OCI-LY7 (cell line): ENCODE data around the gene HELQ. TPM values are rescaled to one million over a fixed set of nuclear protein-coding genes. Genes with fewer than 3 reads are reported as not detected.
A peak's percentile ranks its signal among the peaks of the same experiment; 100 is the strongest.

Experiments used
- BruUV-seq: library from RNA; stranded (reverse); fragments of 400-500 nt; replicated peaks from 2 replicates; lab custom pipeline; 2021; lab: Mats Ljungman, UMichigan
- CTCF ChIA-PET: fragments of 300-600 bp; sonication (Branson Sonifier 250); formaldehyde crosslinking; loops from one replicate; lab custom pipeline; 2022; ENCODE audit warnings: antibody characterized with exemption; ENCODE audit not compliant: unreplicated experiment; lab: Charles Lee
- POLR2A ChIA-PET: fragments of 300-600 bp; sonication (Branson Sonifier 250); formaldehyde crosslinking; loops from one replicate; lab custom pipeline; 2022; ENCODE audit warnings: antibody characterized with exemption; lab: Charles Lee
- DNase-seq: peaks from one replicate; pipeline ENCODE4 v3.0.0-alpha.2; 2015; ENCODE audit warnings: low spot score
- H2AFZ ChIP-seq: fragments of 200-600 bp; sonication (generic), shearing (Covaris generic); 2 replicates; pipeline ENCODE4 v1.6.1; 2014; ENCODE audit warnings: mild to moderate bottlenecking, antibody characterized with exemption, low read length, moderate library complexity
- H3K27ac ChIP-seq: fragments of 200-600 bp; sonication (generic); 2 replicates; pipeline ENCODE4 v1.5.1; 2014; ENCODE audit warnings: mixed run types, low read depth, mild to moderate bottlenecking, moderate library complexity, low read length, inconsistent platforms; ENCODE audit not compliant: poor library complexity, severe bottlenecking
- H3K36me3 ChIP-seq: fragments of 200-600 bp; sonication (generic); 2 replicates; pipeline ENCODE4 v1.6.1; 2014; ENCODE audit warnings: mild to moderate bottlenecking, antibody characterized with exemption, low read length, moderate library complexity, mixed read lengths; ENCODE audit not compliant: insufficient read depth
- H3K4me1 ChIP-seq: fragments of 200-600 bp; sonication (generic); 2 replicates; pipeline ENCODE4 v1.5.1; 2014; ENCODE audit warnings: mild to moderate bottlenecking, low read length; ENCODE audit not compliant: insufficient read depth, poor library complexity, severe bottlenecking
- H3K4me2 ChIP-seq: fragments of 200-600 bp; sonication (generic); 2 replicates; pipeline ENCODE4 v1.6.1; 2014; ENCODE audit warnings: mild to moderate bottlenecking, low read length
- H3K4me3 ChIP-seq: fragments of 200-600 bp; sonication (generic); 2 replicates; pipeline ENCODE4 v1.5.1; 2014; ENCODE audit warnings: mild to moderate bottlenecking, low read depth, low read length; ENCODE audit not compliant: poor library complexity, severe bottlenecking
- H3K79me2 ChIP-seq: fragments of 200-600 bp; sonication (generic); 2 replicates; pipeline ENCODE4 v1.6.1; 2016; ENCODE audit warnings: low read depth, mild to moderate bottlenecking, low read length, moderate library complexity, mixed read lengths; ENCODE audit not compliant: insufficient read depth
- H3K9me2 ChIP-seq: fragments of 200-600 bp; sonication (generic); 2 replicates; pipeline ENCODE4 v1.6.1; 2016; ENCODE audit warnings: mild to moderate bottlenecking, low read length, mixed read lengths; ENCODE audit not compliant: insufficient read depth
- H3K9me3 ChIP-seq: fragments of 200-600 bp; sonication (generic); 2 replicates; pipeline ENCODE4 v1.6.1; 2014; ENCODE audit warnings: mild to moderate bottlenecking, mixed run types, low read length, mixed read lengths
- H4K20me1 ChIP-seq: fragments of 200-600 bp; sonication (generic); 2 replicates; pipeline ENCODE4 v1.6.1; 2014; ENCODE audit warnings: mild to moderate bottlenecking, antibody characterized with exemption, low read length, moderate library complexity, mixed read lengths; ENCODE audit not compliant: insufficient read depth
- CTCF ChIP-seq: fragments of 200-600 bp; sonication (generic); conservative IDR thresholded peaks from 2 replicates; pipeline ENCODE4 v1.5.1; 2014; ENCODE audit warnings: mild to moderate bottlenecking, antibody characterized with exemption, low read length, moderate library complexity, mixed read lengths
- EZH2phosphoT487 ChIP-seq: fragments of 200-600 bp; sonication (generic); IDR thresholded peaks from 2 replicates; pipeline ENCODE4 v1.6.1; 2018; ENCODE audit warnings: low read depth, borderline replicate concordance, mild to moderate bottlenecking, mixed run types, antibody characterized with exemption, low read length, moderate library complexity, mixed read lengths
- intact Hi-C: fragments of 100-400 bp; cut with micrococcal nuclease; formaldehyde crosslinking; loops from one replicate; pipeline ENCODE4 v1.10.0; 2022; ENCODE audit not compliant: unreplicated experiment
- total RNA-seq, 2 experiments: library from RNA; depleted of rRNA in 1 of 2; stranded (reverse); fragments of >200 nt in 1 of 2; shearing (Covaris generic) in 1 of 2; gene quantifications; 2 replicates each; pipeline ENCODE4 v1.2.3, GENCODE V29; 2014 to 2022

The HELQ gene
- total RNA-seq, 2 experiments from 2014 or later, result 67.1 to 70.4 TPM

- TF ChIP-seq EZH2phosphoT487, result no peak
- POLR2A ChIA-PET, result interaction anchor here (0.7 to 3.3 kb wide), 4 partner anchors 23 to 190 kb away, joined by 3 to 8 read pairs (median 4); no protein-coding TSS in a partner anchor
Measured at GRCh38 chr4:83364312-83364711, 91.3 kb downstream of the HELQ start.

GRCh38 chr4:83362492-83363329 lies 92.9 kb downstream of the HELQ start:
- TF ChIP-seq EZH2phosphoT487, result no peak
- peak; percentile 88 for TF ChIP-seq CTCF
- H3K9me2 ChIP-seq, result no peaks in the 10 kb centered on the region
- DNase-seq, result peak; percentile 63
- no peaks in the 10 kb centered on the region for H3K79me2 ChIP-seq
- no peaks in the 10 kb centered on the region for H3K36me3 ChIP-seq
- ChIA-PET POLR2A (interaction anchor here (1.5 kb wide), 1 partner anchor 42 kb away, joined by 4 read pairs; no protein-coding TSS in a partner anchor), CTCF (interaction anchor here (0.6 to 1.4 kb wide), 3 partner anchors 24 to 77 kb away, joined by 3 read pairs; no protein-coding TSS in a partner anchor)
- H3K4me1 ChIP-seq, result peaks cover 20% of the 10 kb centered on the region
- BruUV-seq, result no TSS peak
- no peak overlapping the region for H3K4me3 ChIP-seq
- peak overlapping the region; percentile 86 for H2AFZ ChIP-seq
- H3K9me3 ChIP-seq, result no peaks in the 10 kb centered on the region
- H3K27ac ChIP-seq, result no peak overlapping the region
- H4K20me1 ChIP-seq, result no peaks in the 10 kb centered on the region
- intact Hi-C loops, result loop anchor here (1.0 to 5.0 kb wide), 4 partner anchors 95 to 278 kb away; partner anchors contain the start of genes HELQ and MRPS18C
- H3K4me2 ChIP-seq, result no peak overlapping the region

More at GRCh38 chr4:83364312-83364711, 91.3 kb downstream of the HELQ start:
- Histone ChIP-seq H3K9me3 (no peaks in the 10 kb centered on the region), H3K36me3 (no peaks in the 10 kb centered on the region), H3K4me2 (no peak overlapping the region), H3K9me2 (no peaks in the 10 kb centered on the region), H3K27ac (no peak overlapping the region), H2AFZ (no peak overlapping the region), H3K79me2 (no peaks in the 10 kb centered on the region), H3K4me1 (peaks cover 21% of the 10 kb centered on the region), H3K4me3 (no peak overlapping the region), H4K20me1 (no peaks in the 10 kb centered on the region)
- intact Hi-C loops, result loop anchor here (5.0 kb wide), 1 partner anchor 93 kb away; the partner anchor contains the start of genes HELQ and MRPS18C
- no TSS peak for BruUV-seq
- CTCF ChIA-PET, result no interaction called here
- DNase-seq, result no peak

- POLR2A ChIA-PET, result interaction anchor here (1.5 kb wide), 1 partner anchor 43 kb away, joined by 4 read pairs; no protein-coding TSS in a partner anchor
- TF ChIP-seq EZH2phosphoT487, result no peak
- no peak for TF ChIP-seq CTCF
- no TSS peak for BruUV-seq
- Histone ChIP-seq H3K79me2 (no peaks in the 10 kb centered on the region), H3K9me3 (no peaks in the 10 kb centered on the region), H3K4me2 (0 out of 2 replicates have a peak overlapping the region, but pooled peaks have one; percentile 1), H3K4me3 (no peak overlapping the region), H2AFZ (peak overlapping the region; percentile 86), H3K36me3 (no peaks in the 10 kb centered on the region), H3K27ac (no peak overlapping the region), H3K4me1 (peaks cover 19% of the 10 kb centered on the region), H3K9me2 (no peaks in the 10 kb centered on the region), H4K20me1 (no peaks in the 10 kb centered on the region)
- CTCF ChIA-PET, result interaction anchor here (0.6 to 1.4 kb wide), 4 partner anchors 24 to 124 kb away, joined by 3 read pairs; partner anchors contain the start of gene ABRAXAS1
- intact Hi-C loops, result loop anchor here (1.0 to 5.0 kb wide), 4 partner anchors 96 to 279 kb away; partner anchors contain the start of genes HELQ and MRPS18C
- peak; percentile 9 for DNase-seq
Measured at GRCh38 chr4:83361416-83362103, 94.1 kb downstream of the HELQ start.
